Peyer's patch (tissue), 4 donors: ENCODE results near the gene PRR35.

Experiments used
- POLR2A ChIP-seq, 2 donors: fragments of 450-650 bp; IDR thresholded peaks; one replicate each; pipeline ENCODE4 v1.5.1; 2017; ENCODE audit warnings: antibody characterized with exemption in 2 of 2, mild to moderate bottlenecking in 2 of 2, moderate library complexity in 2 of 2
- TF ChIP-seq, protein P1 (sequence below), 6 experiments: fragments of 450-650 bp in 4 of 6; fragments of 200-600 bp in 2 of 6; sonication (generic) in 1 of 6; IDR thresholded peaks; one replicate each; pipeline ENCODE4 v1.5.1; 2017 to 2019; ENCODE audit warnings: antibody characterized with exemption in 6 of 6, mild to moderate bottlenecking in 3 of 6, moderate library complexity in 1 of 6

DNA sequence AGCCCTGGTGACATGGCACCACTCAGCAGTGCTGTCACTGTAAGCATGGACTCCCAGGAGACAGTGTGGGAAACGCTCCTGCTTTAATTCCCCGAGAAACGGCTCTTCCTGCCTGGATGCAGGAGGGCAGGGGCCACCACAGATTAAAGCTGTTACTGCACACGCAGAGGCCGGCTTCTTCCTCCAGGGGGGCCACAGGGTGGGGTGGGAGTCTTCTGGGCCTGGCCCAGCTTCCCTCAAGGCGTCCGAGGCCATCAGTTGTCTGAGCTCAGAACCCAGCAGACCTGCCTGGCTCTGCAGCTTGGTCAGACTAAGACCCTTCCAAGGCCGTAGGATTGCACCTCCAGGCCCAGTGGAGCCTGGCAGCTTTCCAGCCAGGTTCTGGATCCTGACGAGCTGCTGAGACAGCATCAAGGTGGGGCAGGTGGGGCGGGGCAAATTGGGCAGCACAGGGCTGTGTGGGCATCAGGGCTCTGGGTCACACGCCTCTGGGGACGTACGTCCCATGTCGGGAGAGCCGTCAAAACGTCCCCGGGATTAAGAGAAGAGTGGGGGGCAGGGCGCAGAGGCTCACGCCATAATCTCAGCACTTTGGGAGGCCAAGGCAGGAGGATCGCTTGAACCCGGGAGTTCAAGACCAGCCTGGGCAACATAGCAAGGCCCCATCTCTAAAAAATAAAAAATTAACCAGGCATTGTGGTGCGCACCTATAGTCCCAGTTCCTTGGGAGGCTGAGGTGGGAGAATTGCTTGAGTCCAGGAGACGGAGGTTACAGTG lies 37.7 kb upstream of the PRR35 start:
- TF ChIP-seq, protein P1, sequence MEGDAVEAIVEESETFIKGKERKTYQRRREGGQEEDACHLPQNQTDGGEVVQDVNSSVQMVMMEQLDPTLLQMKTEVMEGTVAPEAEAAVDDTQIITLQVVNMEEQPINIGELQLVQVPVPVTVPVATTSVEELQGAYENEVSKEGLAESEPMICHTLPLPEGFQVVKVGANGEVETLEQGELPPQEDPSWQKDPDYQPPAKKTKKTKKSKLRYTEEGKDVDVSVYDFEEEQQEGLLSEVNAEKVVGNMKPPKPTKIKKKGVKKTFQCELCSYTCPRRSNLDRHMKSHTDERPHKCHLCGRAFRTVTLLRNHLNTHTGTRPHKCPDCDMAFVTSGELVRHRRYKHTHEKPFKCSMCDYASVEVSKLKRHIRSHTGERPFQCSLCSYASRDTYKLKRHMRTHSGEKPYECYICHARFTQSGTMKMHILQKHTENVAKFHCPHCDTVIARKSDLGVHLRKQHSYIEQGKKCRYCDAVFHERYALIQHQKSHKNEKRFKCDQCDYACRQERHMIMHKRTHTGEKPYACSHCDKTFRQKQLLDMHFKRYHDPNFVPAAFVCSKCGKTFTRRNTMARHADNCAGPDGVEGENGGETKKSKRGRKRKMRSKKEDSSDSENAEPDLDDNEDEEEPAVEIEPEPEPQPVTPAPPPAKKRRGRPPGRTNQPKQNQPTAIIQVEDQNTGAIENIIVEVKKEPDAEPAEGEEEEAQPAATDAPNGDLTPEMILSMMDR (IDR thresholded peaks at IDR 0.05): no peak
- no peak for TF ChIP-seq POLR2A (IDR thresholded peaks at IDR 0.05)
